Measurements from ENCODE around the gene DNAJC5. TPM values are rescaled to one million over a fixed set of nuclear protein-coding genes. Genes with fewer than 3 reads are reported as not detected.
"Not testable (repeated sequence)": the region's sequence is repeated elsewhere in the genome, so short reads cannot be mapped to it uniquely, and the experiment has no call there.

DNAJC5 gene
- total RNA-seq, 1 experiment from 2014 or later, result 44.9 TPM

- Histone ChIP-seq H3K4me1 (ENCODE audit: insufficient read depth, low read length, poor library complexity, severe bottlenecking) (no peaks in the 10 kb centered on the region), H3K4me3 (ENCODE audit: low read depth, low read length, poor library complexity, severe bottlenecking) (no peak overlapping the region), H3K27me3 (replicated peaks; ENCODE audit: insufficient read depth, low read depth, low read length, poor library complexity) (no peaks in the 10 kb centered on the region), H3K36me3 (ENCODE audit: insufficient read depth, low read length, poor library complexity, severe bottlenecking) (no peaks in the 10 kb centered on the region), H3K27ac (ENCODE audit: low read depth, low read length, poor library complexity, severe bottlenecking) (no peak overlapping the region), H3K9me3 (ENCODE audit: low read depth, low read length, poor library complexity, severe bottlenecking) (no peaks in the 10 kb centered on the region)
- TF ChIP-seq EZH2 (IDR thresholded peaks at IDR 0.05; ENCODE audit: borderline replicate concordance, low read depth, low read length, poor library complexity, severe bottlenecking), result no peak
- TF ChIP-seq CTCF (conservative IDR thresholded peaks at IDR 0.05; ENCODE audit: low read depth, low read length), result no peak
- no TSS peak for BruUV-seq (replicated peaks)
- ChIA-PET CTCF (no interaction called here), POLR2A (ENCODE audit: low non-redundant PET) (no interaction called here)
- intact Hi-C loops (cut with micrococcal nuclease; ENCODE audit: unreplicated experiment), result no loop called here
- no peak for DNase-seq (ENCODE audit: low spot score)
Measured at GRCh38 chr20:63847237-63848002, 47.5 kb upstream of the DNAJC5 start.

DNA sequence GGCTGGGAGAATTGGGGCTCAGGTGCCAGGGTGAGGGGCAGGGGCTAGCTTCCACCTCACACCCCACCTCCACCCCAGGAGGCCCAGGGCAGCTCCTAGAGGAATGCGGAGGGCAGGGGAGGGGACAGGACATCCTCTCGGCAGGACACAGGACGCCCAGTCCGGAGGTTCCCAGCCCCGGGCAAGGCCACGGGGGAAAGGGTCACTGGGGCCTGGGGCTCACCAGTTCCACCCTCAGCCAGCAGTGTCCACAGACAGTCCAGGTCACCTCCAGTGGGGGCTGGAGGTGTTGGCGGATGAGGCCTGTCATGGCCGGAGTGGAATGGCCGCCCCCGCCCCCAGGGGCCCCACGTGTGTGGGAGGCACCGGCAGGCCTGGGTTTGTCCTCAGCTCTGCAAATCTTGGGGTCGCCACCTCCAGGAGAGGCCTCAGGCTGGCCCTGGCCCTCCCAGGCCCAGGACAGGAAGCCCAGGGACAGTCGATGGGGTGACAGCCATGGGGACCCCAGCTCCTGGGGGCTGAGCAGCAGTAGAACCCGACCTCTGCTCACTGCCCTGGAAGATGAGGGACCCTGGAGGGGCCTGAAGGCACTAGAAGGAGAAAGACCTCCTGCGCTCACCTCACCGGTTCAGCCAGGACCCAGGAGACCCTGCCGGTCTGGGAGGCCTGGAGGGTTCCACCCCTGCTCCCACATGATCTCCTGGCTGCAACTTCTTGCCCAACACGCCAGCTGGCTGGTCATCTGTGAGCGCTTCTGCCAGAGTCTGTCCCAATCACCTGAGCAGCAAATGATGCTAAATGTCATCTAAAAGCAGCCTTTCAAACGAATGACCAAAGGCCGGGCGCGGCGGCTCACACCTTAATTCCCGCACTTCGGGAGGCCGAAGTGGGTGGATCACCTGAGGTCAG, 46.7 kb upstream of the DNAJC5 start:
- TF ChIP-seq EZH2 (IDR thresholded peaks at IDR 0.05; ENCODE audit: borderline replicate concordance, low read depth, low read length, poor library complexity, severe bottlenecking) (no peak), CTCF (conservative IDR thresholded peaks at IDR 0.05; ENCODE audit: low read depth, low read length) (no peak)
- Histone ChIP-seq H3K36me3 (ENCODE audit: insufficient read depth, low read length, poor library complexity, severe bottlenecking) (no peaks in the 10 kb centered on the region), H3K27me3 (replicated peaks; ENCODE audit: insufficient read depth, low read depth, low read length, poor library complexity) (no peaks in the 10 kb centered on the region), H3K9me3 (ENCODE audit: low read depth, low read length, poor library complexity, severe bottlenecking) (no peaks in the 10 kb centered on the region), H3K4me3 (ENCODE audit: low read depth, low read length, poor library complexity, severe bottlenecking) (no peak overlapping the region), H3K4me1 (ENCODE audit: insufficient read depth, low read length, poor library complexity, severe bottlenecking) (no peaks in the 10 kb centered on the region), H3K27ac (ENCODE audit: low read depth, low read length, poor library complexity, severe bottlenecking) (no peak overlapping the region)
- intact Hi-C loops (cut with micrococcal nuclease; ENCODE audit: unreplicated experiment), result no loop called here
- BruUV-seq (replicated peaks), result no TSS peak
- CTCF ChIA-PET, result no interaction called here
- DNase-seq (ENCODE audit: low spot score), result no peak
- POLR2A ChIA-PET (ENCODE audit: low non-redundant PET), result no interaction called here

- CTCF ChIA-PET, result no interaction called here
- no peaks in the 10 kb centered on the region for H3K9me3 ChIP-seq (ENCODE audit: low read depth, low read length, poor library complexity, severe bottlenecking)
- DNase-seq (ENCODE audit: low spot score), result no peak
- intact Hi-C loops (cut with micrococcal nuclease; ENCODE audit: unreplicated experiment), result no loop called here
- POLR2A ChIA-PET (ENCODE audit: low non-redundant PET), result no interaction called here
- H3K27ac ChIP-seq (ENCODE audit: low read depth, low read length, poor library complexity, severe bottlenecking), result no peak overlapping the region
- H3K27me3 ChIP-seq (replicated peaks; ENCODE audit: insufficient read depth, low read depth, low read length, poor library complexity), result no peaks in the 10 kb centered on the region
- no TSS peak for BruUV-seq (replicated peaks)
- no peaks in the 10 kb centered on the region for H3K36me3 ChIP-seq (ENCODE audit: insufficient read depth, low read length, poor library complexity, severe bottlenecking)
- no peak overlapping the region for H3K4me3 ChIP-seq (ENCODE audit: low read depth, low read length, poor library complexity, severe bottlenecking)
- TF ChIP-seq EZH2 (IDR thresholded peaks at IDR 0.05; ENCODE audit: borderline replicate concordance, low read depth, low read length, poor library complexity, severe bottlenecking), result no peak
- TF ChIP-seq CTCF (conservative IDR thresholded peaks at IDR 0.05; ENCODE audit: low read depth, low read length), result no peak
- H3K4me1 ChIP-seq (ENCODE audit: insufficient read depth, low read length, poor library complexity, severe bottlenecking), result no peaks in the 10 kb centered on the region
Measured at GRCh38 chr20:63850689-63851547, 44.0 kb upstream of the DNAJC5 start.

- H3K4me3 ChIP-seq (ENCODE audit: low read depth, low read length, poor library complexity, severe bottlenecking); H3K4me1 ChIP-seq (ENCODE audit: insufficient read depth, low read length, poor library complexity, severe bottlenecking); H3K27ac ChIP-seq (ENCODE audit: low read depth, low read length, poor library complexity, severe bottlenecking); H3K9me3 ChIP-seq (ENCODE audit: low read depth, low read length, poor library complexity, severe bottlenecking); POLR2A ChIA-PET (ENCODE audit: low non-redundant PET); CTCF ChIA-PET; H3K27me3 ChIP-seq (replicated peaks; ENCODE audit: insufficient read depth, low read depth, low read length, poor library complexity); DNase-seq (ENCODE audit: low spot score); intact Hi-C loops (cut with micrococcal nuclease; ENCODE audit: unreplicated experiment); BruUV-seq (replicated peaks); H3K36me3 ChIP-seq (ENCODE audit: insufficient read depth, low read length, poor library complexity, severe bottlenecking): not testable (repeated sequence)
Measured at GRCh38 chr20:63851548-63851943, 43.4 kb upstream of the DNAJC5 start.

Data from A673 (cell line).